Mammary epithelial cell (primary cell): ENCODE measurements around the gene COPG2.

Experiments used
- CTCF ChIP-seq, 2 donors: IDR thresholded peaks in 1 of 2; conservative IDR thresholded peaks in 1 of 2; 2 replicates each; pipeline ENCODE4 v1.5.1; 2011 to 2012; ENCODE audit warnings: inconsistent platforms in 2 of 2, low read length in 2 of 2, mild to moderate bottlenecking in 2 of 2, control low read depth in 1 of 2, low read depth in 1 of 2; ENCODE audit not compliant: insufficient read depth in 1 of 2; ENCODE audit errors: extremely low read depth in 1 of 2
- EZH2 ChIP-seq: IDR thresholded peaks from 2 replicates; pipeline ENCODE4 v1.6.1; 2012; ENCODE audit warnings: low read length, inconsistent platforms, borderline replicate concordance

GRCh38 chr7:130521258-130521951 lies 147.1 kb downstream of the COPG2 start:
- no peak for TF ChIP-seq CTCF (conservative IDR thresholded peaks at IDR 0.05 in 1 of 2, IDR thresholded peaks at IDR 0.05 in 1 of 2; ENCODE audit: extremely low read depth in 1 of 2, insufficient read depth in 1 of 2, low read depth in 1 of 2, low read length in 2 of 2)
- no peak for TF ChIP-seq EZH2
